Endothelial cell (in vitro differentiated cells): ENCODE measurements around the gene TMEM9B. TPM values are rescaled to one million over a fixed set of nuclear protein-coding genes. Genes with fewer than 3 reads are reported as not detected.
A peak's percentile ranks its signal among the peaks of the same experiment; 100 is the strongest.

Experiments used
- DNase-seq: peaks from one replicate; pipeline ENCODE4 v3.0.0; 2021; ENCODE audit warnings: low spot score
- H3K27ac Mint-ChIP-seq: one replicate; pipeline ENCODE4 v1.8.0; 2021; ENCODE audit warnings: mixed read lengths, inconsistent platforms; ENCODE audit not compliant: unreplicated experiment
- H3K27me3 Mint-ChIP-seq: one replicate; pipeline ENCODE4 v1.8.0; 2021; ENCODE audit warnings: mild to moderate bottlenecking, moderate library complexity, mixed read lengths, inconsistent platforms; ENCODE audit not compliant: unreplicated experiment
- H3K36me3 Mint-ChIP-seq: one replicate; pipeline ENCODE4 v1.8.0; 2021; ENCODE audit warnings: mild to moderate bottlenecking, low read depth, mixed read lengths, inconsistent platforms; ENCODE audit not compliant: unreplicated experiment
- H3K4me1 Mint-ChIP-seq: one replicate; pipeline ENCODE4 v1.8.0; 2021; ENCODE audit warnings: mild to moderate bottlenecking, mixed read lengths, inconsistent platforms; ENCODE audit not compliant: unreplicated experiment
- H3K4me3 Mint-ChIP-seq: one replicate; pipeline ENCODE4 v1.8.0; 2021; ENCODE audit warnings: mild to moderate bottlenecking, mixed read lengths, inconsistent platforms; ENCODE audit not compliant: unreplicated experiment
- H3K9me3 Mint-ChIP-seq: one replicate; pipeline ENCODE4 v1.8.0; 2021; ENCODE audit warnings: mixed read lengths, inconsistent platforms; ENCODE audit not compliant: unreplicated experiment
- total RNA-seq: library from RNA; stranded (reverse); fragmentation: NEBNext Ultra II Directional; extraction: Animal tissue kit (Norgen Biotek cat#: 25700); gene quantifications from one replicate; pipeline ENCODE4 v1.2.1, GENCODE V29; 2021; ENCODE audit not compliant: unreplicated experiment
- TF ChIP-seq, protein P1 (sequence below): fragments of 200-600 bp; sonication (generic); IDR thresholded peaks from one replicate; pipeline ENCODE4 v1.5.0; 2021; ENCODE audit warnings: antibody characterized with exemption; ENCODE audit not compliant: unreplicated experiment

TMEM9B gene
- total RNA-seq, 1 donor from 2014 or later, result 23.4 TPM

DNA sequence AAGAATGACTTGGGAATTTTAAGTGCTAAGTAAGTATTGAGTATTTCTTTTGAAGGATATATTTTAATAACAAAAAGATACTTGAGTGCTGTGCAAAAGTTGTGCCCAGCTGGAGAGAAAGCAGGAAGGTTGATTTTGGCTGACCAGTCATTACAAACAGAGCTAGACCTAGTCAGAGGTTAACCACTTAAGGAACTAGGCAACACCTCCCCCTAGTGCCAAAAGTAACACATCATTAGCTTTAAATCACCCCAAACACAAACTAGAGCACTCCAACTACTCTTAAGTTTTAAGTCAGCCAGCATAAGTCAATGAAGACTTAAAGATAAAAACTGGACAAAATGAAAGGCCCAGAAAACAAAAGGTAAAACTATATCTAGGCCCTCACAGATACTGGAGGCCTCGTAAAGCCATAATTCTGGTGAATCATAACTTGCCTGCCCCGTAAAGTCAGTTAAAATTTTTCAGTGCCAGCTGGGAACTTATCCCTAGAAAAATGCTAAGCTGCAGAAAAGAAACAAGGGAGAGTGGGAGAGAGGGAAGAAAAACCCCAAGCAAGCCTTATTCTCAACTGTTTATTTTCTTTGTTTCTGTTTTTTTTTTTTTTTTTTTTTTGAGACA lies 4.6 kb downstream of the TMEM9B start:
- H3K4me3 Mint-ChIP-seq, result no peak overlapping the region
- H3K27ac Mint-ChIP-seq, result no peak overlapping the region
- peaks cover 3% of the 10 kb centered on the region for H3K36me3 Mint-ChIP-seq
- peaks cover 3% of the 10 kb centered on the region for H3K27me3 Mint-ChIP-seq
- peak; percentile 40 for DNase-seq
- TF ChIP-seq, protein P1, sequence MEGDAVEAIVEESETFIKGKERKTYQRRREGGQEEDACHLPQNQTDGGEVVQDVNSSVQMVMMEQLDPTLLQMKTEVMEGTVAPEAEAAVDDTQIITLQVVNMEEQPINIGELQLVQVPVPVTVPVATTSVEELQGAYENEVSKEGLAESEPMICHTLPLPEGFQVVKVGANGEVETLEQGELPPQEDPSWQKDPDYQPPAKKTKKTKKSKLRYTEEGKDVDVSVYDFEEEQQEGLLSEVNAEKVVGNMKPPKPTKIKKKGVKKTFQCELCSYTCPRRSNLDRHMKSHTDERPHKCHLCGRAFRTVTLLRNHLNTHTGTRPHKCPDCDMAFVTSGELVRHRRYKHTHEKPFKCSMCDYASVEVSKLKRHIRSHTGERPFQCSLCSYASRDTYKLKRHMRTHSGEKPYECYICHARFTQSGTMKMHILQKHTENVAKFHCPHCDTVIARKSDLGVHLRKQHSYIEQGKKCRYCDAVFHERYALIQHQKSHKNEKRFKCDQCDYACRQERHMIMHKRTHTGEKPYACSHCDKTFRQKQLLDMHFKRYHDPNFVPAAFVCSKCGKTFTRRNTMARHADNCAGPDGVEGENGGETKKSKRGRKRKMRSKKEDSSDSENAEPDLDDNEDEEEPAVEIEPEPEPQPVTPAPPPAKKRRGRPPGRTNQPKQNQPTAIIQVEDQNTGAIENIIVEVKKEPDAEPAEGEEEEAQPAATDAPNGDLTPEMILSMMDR, result no peak
- peaks cover 12% of the 10 kb centered on the region for H3K4me1 Mint-ChIP-seq
- no peaks in the 10 kb centered on the region for H3K9me3 Mint-ChIP-seq

- TF ChIP-seq, protein P1, result no peak
- H3K27ac Mint-ChIP-seq, result no peak overlapping the region
- H3K27me3 Mint-ChIP-seq, result no peaks in the 10 kb centered on the region
- H3K36me3 Mint-ChIP-seq, result peaks cover 7% of the 10 kb centered on the region
- no peaks in the 10 kb centered on the region for H3K9me3 Mint-ChIP-seq
- no peak overlapping the region for H3K4me3 Mint-ChIP-seq
- no peaks in the 10 kb centered on the region for H3K4me1 Mint-ChIP-seq
- no peak for DNase-seq
Measured at GRCh38 chr11:8956860-8957259, 7.4 kb downstream of the TMEM9B start.

DNA sequence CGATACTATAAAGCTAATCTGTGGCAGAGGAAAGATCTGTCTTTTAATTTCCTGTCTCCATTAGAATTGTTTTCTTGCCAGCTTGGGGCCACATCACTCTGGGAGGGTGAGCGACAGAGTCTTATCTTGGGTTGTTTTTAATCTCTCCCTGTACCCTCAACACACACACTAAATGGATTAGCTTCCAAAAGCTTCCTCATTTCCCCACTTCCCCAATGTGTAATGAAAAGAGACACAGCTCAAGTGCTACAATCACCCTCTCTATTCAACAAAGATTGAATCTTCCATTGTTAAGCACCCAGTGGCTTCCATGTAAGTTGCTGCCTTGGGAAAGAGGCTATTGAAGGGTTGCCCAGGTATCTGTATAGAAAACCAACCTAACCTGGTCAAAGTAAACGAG lies 15.4 kb downstream of the TMEM9B start:
- H3K4me1 Mint-ChIP-seq, result no peaks in the 10 kb centered on the region
- H3K27me3 Mint-ChIP-seq, result no peaks in the 10 kb centered on the region
- no peak overlapping the region for H3K4me3 Mint-ChIP-seq
- DNase-seq, result no peak
- no peak overlapping the region for H3K27ac Mint-ChIP-seq
- TF ChIP-seq, protein P1, result no peak
- no peaks in the 10 kb centered on the region for H3K9me3 Mint-ChIP-seq
- peaks cover 2% of the 10 kb centered on the region for H3K36me3 Mint-ChIP-seq

DNA sequence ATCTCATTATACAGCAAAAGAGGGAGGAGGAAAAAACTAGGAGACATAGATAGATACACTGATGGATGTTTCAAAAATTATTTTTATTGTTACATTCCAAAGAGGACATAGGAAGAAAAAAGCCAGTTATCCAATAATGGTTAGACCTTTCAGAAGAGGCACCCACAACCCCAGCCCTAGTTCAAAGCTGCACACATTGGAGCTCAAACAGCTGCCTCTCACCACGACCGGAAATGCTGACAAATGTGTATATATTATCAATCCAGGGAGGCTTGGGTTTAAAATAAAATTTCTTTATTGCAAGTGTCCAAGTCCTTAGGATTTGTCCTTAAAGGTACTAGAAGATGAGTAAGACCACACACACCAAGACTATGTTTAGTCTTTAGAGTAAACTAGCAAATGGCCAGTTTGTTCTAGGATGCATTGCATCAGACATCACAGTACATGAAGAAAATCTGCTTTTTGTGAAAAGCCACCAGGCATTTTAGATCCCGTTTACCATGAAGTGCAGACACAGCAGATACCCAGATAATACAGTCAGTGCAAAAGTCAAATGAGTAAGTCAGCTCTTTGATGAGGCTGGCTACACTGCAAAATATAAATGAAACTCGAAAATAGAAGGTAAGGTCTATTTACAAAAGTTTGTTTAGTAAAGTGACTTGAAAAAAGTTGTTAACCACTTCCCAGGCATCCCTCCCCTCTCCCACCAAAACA lies 16.9 kb downstream of the TMEM9B start:
- H3K4me3 Mint-ChIP-seq, result no peak overlapping the region
- no peaks in the 10 kb centered on the region for H3K36me3 Mint-ChIP-seq
- no peak for DNase-seq

More for the DNA sequence above, 16.9 kb downstream of the TMEM9B start:
- Mint-ChIP-seq H3K4me1 (no peaks in the 10 kb centered on the region), H3K27ac (no peak overlapping the region), H3K27me3 (no peaks in the 10 kb centered on the region), H3K9me3 (no peaks in the 10 kb centered on the region)
- TF ChIP-seq, protein P1, result no peak
